HG03432 (cell line): Measurements from ENCODE around the gene RGS17.

Experiments used
- ATAC-seq: cut with Tn5 transposase; IDR thresholded peaks from one replicate; pipeline ENCODE4 v1.9.1; 2021; ENCODE audit warnings: mild to moderate bottlenecking, moderate library complexity; ENCODE audit not compliant: unreplicated experiment

RGS17 gene

DNA sequence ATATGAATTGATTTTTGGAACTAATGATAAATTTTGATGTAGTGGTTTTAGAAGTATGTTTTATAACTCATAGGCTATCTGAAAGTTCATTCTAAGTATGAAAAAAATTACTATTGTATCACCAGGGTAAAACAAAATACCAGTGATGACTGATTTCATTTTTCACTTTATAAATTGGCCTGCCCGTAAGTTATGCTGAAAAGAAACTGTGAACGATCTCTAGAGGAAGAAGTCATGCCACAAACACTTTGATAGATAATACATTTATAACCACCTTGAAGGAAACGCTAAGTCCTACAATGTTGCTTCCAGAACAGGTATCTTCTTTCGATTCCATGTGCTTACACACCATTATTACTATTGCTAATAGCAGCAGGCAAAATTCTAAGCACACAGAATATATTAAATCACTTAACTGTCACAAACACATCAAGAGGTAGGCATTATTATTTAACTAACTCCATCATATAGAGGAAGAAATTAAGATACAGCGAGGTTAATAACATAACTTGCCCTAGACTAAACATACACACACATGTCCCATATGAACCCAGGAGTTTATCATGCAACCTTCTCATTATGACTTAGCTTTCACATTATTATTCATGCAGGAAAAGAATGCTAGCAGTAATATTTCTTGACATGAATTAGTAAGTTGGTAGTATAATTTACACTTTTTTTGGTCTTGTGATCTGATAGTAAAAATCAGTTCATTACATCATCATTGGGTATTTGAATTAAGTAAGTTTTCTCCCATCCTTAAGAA lies 44.7 kb downstream of the RGS17 start:
- no peak for ATAC-seq

DNA sequence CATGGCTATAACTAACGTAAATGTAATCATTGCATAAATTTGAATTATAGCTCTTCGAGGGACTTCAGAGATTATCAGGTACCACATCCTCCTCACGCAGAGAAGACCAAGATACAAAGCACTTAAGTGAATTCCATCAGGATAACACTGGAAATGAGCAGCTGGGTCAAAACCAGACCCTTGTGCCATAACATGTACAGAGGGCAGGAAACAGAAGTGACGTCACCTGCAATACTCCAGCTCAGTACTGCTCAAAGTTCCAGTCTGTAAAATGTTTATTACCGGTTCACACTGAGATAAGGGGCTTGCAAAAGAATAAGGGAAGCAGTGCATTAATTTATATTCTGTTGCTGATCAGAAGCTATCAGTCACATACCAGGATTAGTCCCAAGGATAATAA lies 45.8 kb downstream of the RGS17 start:
- ATAC-seq = no peak

GRCh38 chr6:153084393-153084792 lies 46.7 kb downstream of the RGS17 start:
- no peak for ATAC-seq

GRCh38 chr6:153083869-153084268 lies 47.2 kb downstream of the RGS17 start:
- ATAC-seq = no peak

- ATAC-seq = no peak
Measured at GRCh38 chr6:153081914-153082313, 49.2 kb downstream of the RGS17 start.

DNA sequence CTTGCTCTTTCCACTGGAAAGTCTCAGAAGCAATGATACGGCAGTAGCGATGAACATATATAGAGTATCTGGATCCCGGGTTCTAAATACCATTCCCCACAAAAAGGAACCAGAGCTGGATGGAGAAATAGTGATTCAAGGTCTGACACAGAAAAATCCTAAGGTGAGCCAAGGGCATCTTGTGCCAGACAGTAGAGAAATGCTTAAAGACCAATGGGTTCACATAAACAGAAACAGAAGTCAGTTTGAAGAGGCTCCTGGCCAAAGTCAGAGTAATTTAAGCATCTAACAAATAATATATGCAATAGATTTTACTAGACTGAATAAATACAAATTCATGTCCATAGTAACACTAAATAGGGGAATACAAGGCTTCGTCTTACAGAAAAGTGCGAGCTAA lies 54.7 kb downstream of the RGS17 start:
- ATAC-seq = no peak

DNA sequence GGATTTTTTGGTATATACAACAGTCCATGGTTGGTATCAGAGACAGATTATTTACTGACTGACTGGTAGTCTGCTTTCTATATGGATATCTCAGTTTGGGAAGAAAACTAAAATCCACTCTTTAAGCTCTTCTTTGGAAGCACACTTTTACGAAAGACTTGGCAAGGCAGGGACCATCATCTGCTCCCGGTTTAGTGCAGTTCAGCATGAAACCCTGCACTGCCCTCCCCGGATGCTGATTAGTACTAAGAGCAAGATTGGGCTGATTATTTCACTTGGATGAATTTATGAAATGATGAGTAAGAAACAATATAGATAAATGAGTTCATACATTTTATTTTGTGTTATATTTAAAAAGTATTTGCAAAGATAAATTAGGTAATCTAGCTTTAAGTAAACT lies 56.3 kb downstream of the RGS17 start:
- no peak for ATAC-seq

GRCh38 chr6:153073841-153074240 lies 57.2 kb downstream of the RGS17 start:
- no peak for ATAC-seq

- no peak for ATAC-seq
Measured at GRCh38 chr6:153070756-153071155, 60.3 kb downstream of the RGS17 start.

- ATAC-seq = no peak
Measured at GRCh38 chr6:153069897-153070296, 61.2 kb downstream of the RGS17 start.

- no peak for ATAC-seq
Measured at GRCh38 chr6:153065222-153065621, 65.9 kb downstream of the RGS17 start.

GRCh38 chr6:153063936-153064335 lies 67.1 kb downstream of the RGS17 start:
- ATAC-seq = no peak

DNA sequence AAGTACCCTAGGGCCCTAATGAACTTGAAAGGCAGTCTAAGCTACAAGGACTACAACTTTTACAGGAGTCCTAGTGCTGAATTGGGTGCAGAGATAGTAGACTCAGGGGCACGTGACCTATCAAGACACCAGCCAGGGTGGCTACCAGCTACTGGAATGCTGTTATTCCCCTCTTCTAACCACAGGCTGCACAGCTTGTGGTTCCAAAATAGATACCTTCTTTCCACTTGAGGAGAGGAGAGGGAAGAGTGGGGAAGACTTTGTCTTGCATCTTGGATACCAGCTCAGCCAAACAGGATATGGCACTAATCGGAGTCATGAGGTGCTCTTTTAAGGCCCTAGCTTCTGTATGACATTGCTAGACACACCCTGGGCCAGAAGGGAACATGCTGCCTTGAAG lies 68.6 kb downstream of the RGS17 start:
- no peak for ATAC-seq

DNA sequence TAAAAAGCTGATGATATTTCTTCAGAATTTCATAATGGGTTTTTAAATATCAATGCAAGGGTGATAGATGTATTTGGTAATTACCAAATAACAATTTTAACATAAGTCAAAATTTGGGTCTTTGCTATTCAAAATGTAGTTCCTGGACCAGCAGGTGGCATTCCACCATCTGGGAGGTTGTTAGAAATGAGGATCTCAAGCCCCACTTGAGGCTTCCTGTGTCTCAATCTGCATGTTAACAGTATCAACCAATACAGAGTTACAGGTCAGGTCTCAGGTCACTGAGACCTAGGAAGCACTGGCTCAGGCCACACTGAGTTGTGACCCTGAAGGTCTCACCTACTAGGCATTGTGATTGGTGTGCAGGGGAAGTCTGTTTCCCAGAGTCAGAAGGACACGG lies 71.3 kb downstream of the RGS17 start:
- ATAC-seq = no peak

- ATAC-seq = no peak
Measured at GRCh38 chr6:153059311-153059710, 71.8 kb downstream of the RGS17 start.

- ATAC-seq = no peak
Measured at GRCh38 chr6:153058909-153059308, 72.2 kb downstream of the RGS17 start.

GRCh38 chr6:153058291-153058690 lies 72.8 kb downstream of the RGS17 start:
- no peak for ATAC-seq

DNA sequence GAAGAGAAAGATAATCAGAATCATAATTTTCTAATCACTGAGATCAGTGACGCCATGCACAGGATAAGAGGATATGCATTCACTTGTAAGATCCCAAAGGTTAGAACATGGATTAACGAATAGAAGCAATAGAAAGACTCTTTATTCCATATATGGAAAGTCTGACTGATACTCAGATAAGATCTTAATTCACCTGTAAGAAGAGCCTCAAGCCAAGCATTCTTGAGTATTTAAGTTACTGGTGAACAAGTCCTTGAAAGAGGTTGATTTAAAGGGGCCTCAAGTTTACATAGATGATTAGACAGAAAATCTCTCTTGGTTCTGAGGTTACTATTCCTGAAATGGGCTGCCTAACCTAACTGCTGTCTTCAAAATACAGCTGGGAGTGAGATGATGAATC lies 74.8 kb downstream of the RGS17 start:
- ATAC-seq = no peak

GRCh38 chr6:153051801-153052200 lies 79.3 kb downstream of the RGS17 start:
- no peak for ATAC-seq

DNA sequence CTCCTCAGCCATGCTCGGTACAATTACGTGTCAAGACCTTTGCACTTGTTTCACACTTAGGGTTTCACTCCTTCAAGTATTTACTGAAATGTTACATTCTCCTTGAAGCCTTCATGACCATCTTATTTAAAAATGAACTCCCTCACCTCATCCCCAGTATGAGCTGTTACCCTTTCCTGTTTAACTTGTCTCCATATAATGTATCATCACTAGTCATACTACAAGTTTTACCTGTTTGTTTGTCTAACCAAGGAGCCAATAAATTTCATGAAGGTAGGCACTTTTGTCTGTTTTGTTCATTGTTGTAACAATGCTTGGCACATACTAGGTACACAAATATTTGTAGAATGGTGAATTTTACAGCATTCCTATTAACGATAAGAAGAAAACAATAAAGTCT lies 82.5 kb downstream of the RGS17 start:
- ATAC-seq = no peak

- ATAC-seq = no peak
Measured at GRCh38 chr6:153047386-153047785, 83.7 kb downstream of the RGS17 start.

DNA sequence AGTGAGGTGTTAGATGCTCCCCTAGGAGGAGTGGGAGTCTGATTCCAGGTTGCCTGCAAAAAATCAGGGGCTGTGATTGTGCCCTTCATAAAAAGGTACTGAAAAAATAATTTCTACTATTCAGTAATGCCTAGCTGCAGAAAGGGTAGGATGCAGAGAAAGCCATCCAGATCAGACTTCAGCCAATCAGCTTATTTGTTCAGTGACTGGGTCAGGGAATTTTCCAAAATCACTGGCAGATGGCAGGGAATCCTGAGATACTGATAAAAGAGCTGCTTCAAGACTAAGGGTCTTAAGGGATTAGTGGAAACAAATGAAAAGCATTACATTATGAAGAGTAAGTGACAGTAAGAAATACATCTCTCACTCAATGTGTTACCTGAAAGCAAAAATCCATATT lies 85.8 kb downstream of the RGS17 start:
- ATAC-seq = no peak

DNA sequence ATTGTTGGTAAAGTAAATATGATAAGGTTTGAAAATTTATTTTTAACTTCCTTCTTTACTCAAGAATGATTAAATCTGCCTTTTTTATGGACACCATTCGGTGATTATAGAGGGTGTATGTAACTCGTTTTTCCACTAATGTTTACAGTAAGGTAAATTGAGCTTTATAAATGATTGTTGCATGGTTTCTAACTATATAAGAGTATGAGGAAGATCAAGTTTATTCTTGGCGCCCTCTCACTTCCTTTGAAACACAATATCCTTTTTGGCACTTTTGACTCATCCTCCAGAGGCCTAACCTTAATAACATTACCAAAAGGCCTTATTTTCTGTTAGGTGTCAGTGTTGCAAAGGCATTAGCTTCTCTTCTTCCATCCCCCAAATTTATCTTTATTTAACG lies 86.8 kb downstream of the RGS17 start:
- no peak for ATAC-seq
